Measurements from ENCODE around the gene GEMIN4. TPM values are rescaled to one million over a fixed set of nuclear protein-coding genes. Genes with fewer than 3 reads are reported as not detected.
"Not testable (repeated sequence)": the region's sequence is repeated elsewhere in the genome, so short reads cannot be mapped to it uniquely, and the experiment has no call there.

Gene GEMIN4
- polyA plus RNA-seq, 3 donors: 21.1 to 24.7 (median 21.7) TPM

DNA sequence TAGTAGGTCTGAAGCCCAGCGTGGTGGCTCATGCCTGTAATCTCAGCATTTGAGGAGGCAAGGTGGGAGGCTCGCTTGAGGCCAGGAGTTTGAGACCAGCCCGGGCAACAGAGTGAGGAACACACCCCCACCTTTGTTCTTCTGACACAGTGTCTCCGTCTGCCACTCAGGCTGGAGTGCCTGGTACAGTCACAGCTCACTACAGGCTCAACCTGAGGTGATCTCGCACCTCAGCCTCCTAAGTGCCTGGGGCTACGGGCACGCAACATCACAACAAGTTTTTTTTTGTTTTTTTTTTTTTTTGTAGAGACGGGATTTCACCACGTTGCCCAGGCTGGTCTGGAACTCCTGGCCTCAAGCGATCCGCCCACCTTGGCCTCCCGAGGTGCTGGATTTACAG lies 26.3 kb downstream of the GEMIN4 start:
- no peak for DNase-seq (ENCODE audit: extremely low read depth in 1 of 11, low read depth in 9 of 11, low spot score in 4 of 11)

DNA sequence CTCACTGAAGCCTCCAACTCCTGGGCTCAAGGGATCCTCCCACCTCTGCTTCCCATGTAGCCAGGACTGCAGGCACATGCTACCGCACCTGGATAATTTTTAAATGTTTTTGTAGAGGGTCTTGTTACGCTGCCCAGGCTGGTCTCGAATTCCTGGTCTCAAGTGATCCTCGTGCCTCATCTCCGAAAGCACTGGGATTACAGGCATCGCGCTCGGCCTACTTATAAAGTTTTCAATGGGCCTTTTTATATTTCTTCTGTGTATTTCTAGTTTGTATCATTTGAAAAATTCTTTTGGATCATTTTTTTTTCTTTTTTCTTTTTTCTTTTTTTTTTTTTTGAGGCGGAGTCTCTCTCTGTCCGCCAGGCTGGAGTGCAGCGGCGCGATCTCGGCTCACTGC lies 27.0 kb downstream of the GEMIN4 start:
- DNase-seq (ENCODE audit: extremely low read depth in 1 of 11, low read depth in 9 of 11, low spot score in 4 of 11): no peak

DNA sequence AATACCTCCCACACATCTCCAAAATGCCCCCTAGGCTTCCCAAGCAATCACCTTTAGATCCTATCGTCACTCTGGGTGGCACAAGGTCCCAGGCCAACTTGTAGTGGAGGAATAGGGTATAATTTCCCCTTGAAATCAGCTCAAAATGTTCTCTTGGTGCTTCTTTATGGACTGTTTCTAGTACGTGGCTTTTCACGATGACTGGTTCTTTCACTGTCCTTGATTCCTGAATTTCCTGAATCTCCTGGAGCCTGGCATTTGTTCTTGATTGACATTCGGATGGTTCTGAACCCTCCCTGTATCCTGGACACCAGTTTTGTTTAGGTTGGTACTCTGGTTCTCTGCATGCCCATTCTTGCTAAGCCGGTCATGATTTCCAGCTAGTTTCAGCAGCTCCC lies 30.5 kb downstream of the GEMIN4 start:
- DNase-seq (ENCODE audit: extremely low read depth in 1 of 11, low read depth in 9 of 11, low spot score in 4 of 11): no peak

DNA sequence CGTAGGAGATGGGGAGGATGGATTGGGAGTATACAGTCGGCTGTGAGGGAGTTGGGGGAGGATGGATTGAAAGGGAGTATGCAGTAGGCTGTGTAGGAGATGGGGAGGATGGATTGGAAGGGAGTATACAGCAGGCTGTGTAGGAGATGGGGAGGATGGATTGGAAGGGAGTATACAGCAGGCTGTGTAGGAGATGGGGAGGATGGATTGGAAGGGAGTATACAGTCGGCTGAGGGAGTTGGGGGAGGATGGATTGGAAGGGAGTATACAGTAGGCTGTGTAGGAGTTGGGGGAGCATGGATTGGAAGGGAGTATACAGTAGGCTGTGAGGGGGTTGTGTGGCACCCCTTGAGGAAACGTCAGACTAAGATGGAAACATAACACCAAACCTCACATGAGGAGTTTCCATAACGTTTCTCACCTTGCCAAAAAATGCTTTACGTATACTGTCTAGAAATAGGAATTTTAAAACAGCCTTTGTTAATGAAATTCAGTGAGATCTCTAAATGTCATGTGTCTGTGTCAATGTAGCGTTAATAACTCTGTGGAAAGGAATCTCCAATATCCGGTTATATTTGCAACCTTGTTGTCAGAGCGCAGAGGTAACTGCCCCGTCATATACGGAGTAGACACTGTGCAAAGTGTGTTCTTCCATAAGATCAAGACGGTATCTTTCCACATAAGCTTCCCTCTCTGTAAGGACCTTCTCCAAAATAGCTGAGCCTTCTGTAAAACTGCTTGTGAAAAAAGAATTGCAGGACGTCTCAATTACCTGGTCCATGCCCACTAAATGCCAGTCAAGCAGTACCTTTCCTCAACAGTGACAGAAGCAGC lies 31.1 kb downstream of the GEMIN4 start:
- DNase-seq (ENCODE audit: extremely low read depth in 1 of 11, low read depth in 9 of 11, low spot score in 4 of 11): no peak

DNA sequence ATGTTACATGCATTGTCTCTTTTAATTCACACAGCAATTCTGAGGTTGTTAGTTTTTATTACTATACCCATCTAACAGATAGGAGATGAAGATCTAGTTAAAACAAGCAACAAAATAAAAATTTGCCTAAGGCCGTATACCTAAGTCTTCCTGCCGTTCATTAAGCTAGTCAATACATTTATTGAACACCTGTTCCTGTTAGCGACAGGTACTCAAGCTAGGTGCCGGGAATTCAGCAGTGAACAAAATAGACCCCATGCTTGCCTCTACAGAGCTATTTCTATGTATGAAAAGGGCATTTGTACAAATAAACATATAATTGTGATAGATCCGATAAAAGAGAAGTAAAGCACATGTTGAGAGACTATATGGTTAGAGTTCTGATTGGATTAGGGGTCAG lies 34.0 kb downstream of the GEMIN4 start:
- no peak for DNase-seq (ENCODE audit: extremely low read depth in 1 of 11, low read depth in 9 of 11, low spot score in 4 of 11)

DNA sequence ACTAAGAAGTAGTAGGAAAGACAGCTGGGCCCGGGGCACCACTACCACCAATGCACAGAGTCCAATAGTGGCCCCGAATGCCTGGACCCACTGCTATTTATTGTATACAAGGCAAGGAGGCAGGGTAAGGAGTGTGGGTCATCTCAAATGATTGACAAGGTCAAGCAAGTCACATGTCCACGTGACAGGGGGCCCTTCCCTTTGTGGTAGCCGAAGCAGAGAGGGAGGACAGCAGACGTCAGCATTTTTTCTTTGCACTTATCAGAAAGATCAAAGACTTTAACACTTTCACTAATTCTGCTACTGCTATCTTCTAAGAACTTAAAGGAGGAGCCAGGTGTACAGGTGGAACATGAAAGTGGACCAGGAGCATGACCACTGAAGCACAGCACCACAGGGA lies 43.9 kb downstream of the GEMIN4 start:
- no peak for DNase-seq (ENCODE audit: extremely low read depth in 1 of 11, low read depth in 9 of 11, low spot score in 4 of 11)

DNA sequence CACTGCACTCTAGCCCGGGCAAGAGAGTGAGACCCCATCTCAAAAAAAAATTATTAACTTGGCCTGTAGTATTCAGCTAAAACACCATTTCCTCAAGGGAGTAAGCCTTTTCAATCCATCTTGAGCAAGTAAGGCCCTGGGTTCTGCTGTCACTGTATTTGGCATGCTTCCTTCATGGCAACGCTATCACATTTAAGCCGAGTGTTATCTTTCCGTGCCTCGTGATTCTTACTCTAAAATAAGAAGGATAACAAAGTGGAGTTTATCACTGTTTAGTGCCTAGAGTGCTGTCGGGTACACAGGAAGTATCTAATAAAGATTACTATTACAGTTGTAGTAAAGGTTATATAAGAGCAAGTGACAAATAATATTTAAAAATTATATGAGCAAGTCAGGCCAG lies 46.2 kb downstream of the GEMIN4 start:
- no peak for DNase-seq (ENCODE audit: extremely low read depth in 1 of 11, low read depth in 9 of 11, low spot score in 4 of 11)

DNA sequence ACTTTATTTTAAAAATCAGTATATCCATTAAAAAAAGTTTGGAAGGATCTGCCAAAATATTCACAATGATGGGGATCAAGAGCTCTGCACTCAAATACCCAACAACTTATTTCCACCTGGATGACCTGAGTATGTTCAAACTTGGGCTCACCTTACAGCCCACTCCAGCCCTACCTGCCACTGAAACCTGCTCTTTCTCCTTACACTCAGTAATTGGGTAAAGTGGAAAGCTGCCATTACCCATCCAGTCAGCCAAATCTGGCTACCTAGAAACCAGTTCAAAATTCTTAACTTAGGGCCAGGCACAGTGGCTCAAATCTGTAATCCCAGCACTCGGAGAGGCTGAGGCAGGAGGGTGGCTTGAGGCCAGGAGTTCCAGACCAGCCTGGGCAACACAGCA lies 47.1 kb downstream of the GEMIN4 start:
- no peak for DNase-seq (ENCODE audit: extremely low read depth in 1 of 11, low read depth in 9 of 11, low spot score in 4 of 11)

DNA sequence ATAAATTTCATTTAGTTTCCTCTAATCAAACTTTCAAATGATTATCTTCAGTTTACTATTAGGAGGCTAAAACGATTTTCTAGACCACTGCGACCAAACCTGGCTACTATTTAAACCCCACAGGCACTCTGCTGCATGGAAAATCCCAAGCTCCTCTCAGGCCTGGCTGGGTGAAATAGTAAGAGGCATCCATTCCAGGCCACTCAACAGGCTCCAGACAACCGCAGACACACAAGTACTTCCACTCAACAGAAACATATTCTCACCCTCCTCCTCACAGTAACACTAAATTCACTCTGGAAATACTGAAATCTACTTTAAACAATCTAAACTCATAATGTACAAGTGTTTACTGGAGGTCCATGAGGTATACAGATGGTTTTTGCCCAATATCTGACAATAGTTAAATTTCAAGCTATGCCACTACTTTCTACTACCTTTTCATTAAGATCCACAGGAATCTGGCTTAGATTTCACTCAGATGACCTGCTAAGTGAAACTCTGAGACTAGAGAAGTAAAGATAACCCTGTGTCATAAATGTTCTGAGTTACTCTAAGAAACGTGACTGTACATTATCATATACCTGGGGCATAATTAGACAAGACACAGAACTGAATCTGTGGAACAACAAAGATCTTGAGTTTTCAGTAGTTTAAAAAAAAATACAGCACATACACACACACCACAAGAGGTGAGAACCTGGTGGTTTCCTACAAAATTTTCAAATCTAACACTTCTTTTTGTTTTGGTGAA lies 47.8 kb downstream of the GEMIN4 start:
- no peak for DNase-seq (ENCODE audit: extremely low read depth in 1 of 11, low read depth in 9 of 11, low spot score in 4 of 11)

DNA sequence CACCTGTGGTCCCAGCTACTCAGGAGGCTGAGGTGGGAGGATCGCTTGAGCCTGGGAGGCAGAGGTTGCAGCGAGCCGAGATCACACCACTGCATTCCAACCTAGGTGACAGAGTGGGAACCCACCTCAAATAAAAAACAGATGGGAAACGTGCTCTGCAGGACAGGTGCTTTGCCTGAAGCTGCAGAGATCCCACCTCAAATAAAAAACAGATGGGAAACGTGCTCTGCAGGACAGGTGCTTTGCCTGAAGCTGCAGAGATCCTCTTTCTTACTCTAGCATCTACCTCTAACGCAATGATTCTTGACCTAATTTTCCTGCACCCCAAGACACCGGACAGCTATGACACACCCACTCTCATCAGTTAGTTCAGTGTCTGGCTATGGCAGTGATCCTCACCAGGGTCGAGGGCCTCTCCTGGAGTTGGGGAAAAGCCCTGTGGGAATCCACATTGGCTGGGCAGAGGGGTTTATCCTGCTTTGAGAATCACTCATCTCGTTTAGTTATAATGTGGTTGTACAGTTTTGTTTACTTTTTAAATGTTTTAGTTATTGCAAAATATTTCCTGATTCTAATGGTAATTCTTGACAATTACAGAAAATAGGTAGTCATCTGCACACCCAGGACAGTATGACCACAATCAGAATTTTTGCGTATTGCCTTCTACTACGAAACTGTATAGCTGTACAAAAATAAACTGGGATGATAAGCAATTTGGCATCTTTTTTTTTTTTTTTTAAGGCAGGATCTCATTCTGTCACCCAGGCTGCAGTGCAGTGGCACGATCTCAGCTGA lies 48.8 kb downstream of the GEMIN4 start:
- DNase-seq (ENCODE audit: extremely low read depth in 1 of 11, low read depth in 9 of 11, low spot score in 4 of 11): no peak

DNA sequence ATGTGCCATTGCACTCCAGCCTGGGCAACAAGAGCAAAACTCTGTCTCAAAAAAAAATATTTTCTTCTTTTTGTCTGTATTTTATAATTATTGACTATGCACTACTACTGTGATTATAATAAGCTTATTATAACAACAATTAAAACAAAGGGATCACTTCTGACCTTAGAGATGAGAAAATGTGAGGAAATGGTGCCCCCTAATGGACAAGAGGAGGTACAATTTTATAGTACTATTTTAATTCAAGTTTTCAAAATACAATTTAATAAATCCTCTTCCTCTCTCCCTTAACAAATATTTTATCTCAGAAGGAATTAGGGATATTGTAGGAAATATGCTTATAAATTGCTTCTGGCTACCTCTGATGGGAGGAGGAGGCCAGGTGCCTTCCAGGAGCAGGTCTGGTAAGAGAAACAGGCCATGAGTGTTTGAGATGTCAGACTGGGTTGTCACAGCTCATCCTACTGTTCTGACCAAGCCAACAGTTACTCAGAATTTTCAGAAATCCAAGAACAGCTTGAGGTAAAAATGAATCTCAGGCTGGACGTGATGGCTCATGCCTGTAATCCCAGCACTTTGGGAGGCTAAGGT lies 51.5 kb downstream of the GEMIN4 start:
- DNase-seq (ENCODE audit: extremely low read depth in 1 of 11, low read depth in 9 of 11, low spot score in 4 of 11): no peak

DNA sequence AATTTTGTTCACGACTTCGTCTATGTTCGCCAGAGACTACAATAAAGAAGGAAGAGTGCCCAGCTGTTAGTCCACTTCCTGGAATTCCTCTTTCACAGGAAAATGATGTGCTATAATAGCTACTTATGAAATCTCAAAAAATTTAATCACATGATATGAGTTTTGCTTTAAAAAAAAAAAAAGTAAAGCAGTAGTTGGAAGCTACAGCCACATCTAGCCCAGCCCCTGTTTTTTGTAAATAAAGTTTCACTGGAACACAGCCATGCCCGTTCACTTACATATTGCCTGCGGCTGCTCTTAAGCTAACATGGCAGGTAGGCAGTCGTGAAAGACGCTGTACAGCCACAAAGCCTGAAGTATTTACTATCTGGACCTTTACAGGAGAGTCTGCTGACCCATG lies 52.7 kb downstream of the GEMIN4 start:
- DNase-seq (ENCODE audit: extremely low read depth in 1 of 11, low read depth in 9 of 11, low spot score in 4 of 11): no peak

DNA sequence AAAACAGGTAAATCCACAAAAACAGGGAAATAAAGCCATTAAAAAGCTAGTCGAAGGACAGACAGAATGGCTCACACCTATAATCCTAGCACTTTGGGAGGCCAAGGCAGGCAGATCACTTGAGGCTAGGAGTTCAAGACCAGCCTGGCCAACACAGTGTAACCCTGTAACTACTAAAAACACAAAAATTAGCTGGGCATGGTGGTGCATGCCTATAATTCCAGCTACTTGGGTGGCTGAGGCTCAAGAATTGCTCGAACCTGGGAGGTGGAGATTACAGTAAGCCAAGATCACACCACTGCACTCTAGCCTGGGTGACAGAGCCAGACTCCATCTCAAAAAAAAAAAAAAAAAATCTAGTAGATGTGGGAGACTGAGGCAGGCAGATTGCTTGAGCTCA lies 54.0 kb downstream of the GEMIN4 start:
- not testable (repeated sequence) for DNase-seq (ENCODE audit: extremely low read depth in 1 of 11, low read depth in 9 of 11, low spot score in 4 of 11)

DNA sequence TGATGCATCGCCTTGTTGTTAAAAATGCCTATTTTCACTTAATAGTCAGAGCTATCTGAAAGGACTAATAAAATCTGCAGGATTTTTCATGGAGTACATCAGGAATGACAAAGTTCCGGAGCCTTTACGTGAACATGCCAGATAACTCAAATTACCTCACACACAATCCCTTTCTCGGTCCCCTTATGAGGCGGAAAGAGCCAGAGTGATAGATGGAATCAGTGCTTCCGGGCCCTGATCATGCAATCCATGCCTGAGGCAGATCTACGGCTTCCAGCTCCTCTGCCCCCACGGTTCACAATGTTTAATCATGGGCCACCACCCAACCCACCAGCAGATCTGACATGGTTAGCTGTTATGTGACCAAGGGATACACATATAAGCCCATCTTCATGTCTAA lies 54.4 kb downstream of the GEMIN4 start:
- DNase-seq (ENCODE audit: extremely low read depth in 1 of 11, low read depth in 9 of 11, low spot score in 4 of 11): no peak

DNA sequence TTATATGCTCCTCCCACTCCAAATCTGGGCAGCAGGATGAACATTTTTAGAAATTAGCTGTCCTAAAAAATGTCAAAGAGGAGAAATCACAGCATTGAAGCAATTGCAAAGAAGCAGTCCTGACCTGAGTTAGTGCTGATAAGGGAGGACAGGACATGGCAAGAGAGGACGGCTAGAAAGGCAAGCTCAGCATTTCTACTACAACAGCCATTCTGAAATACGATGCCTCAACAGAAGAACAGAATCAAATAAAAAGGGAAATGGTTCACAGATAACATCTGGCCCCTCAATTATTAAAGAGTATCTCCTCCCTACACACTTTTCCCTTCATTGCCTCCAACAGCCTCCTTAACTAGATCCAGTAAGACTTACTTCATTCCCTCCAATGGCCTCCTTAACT lies 55.7 kb downstream of the GEMIN4 start:
- no peak for DNase-seq (ENCODE audit: extremely low read depth in 1 of 11, low read depth in 9 of 11, low spot score in 4 of 11)

Other genes starting within 250 kb of the GEMIN4 start
- 10 to 100 TPM; 30.4 to 34.6 (median 31.1) TPM for gene VPS53, start 37.4 kb downstream of the GEMIN4 start, polyA plus RNA-seq (ENCODE audit: insufficient read length in 3 of 3)
- gene TLCD3A, start 19.7 kb downstream of the GEMIN4 start, polyA plus RNA-seq (ENCODE audit: insufficient read length in 3 of 3): 10 to 100 TPM; 28.0 to 31.9 (median 31.0) TPM
- 100 to 1,000 TPM; 113 to 126 (median 123) TPM for gene GLOD4, start 30.0 kb upstream of the GEMIN4 start, polyA plus RNA-seq (ENCODE audit: insufficient read length in 3 of 3)
- 10 to 100 TPM; 20.0 to 20.7 (median 20.1) TPM for gene MRM3, start 30.1 kb upstream of the GEMIN4 start, polyA plus RNA-seq (ENCODE audit: insufficient read length in 3 of 3)
- 10 to 100 TPM; 29.9 to 38.5 (median 33.1) TPM for gene NXN, start 227.5 kb upstream of the GEMIN4 start, polyA plus RNA-seq (ENCODE audit: insufficient read length in 3 of 3)
- gene TIMM22, start 244.9 kb upstream of the GEMIN4 start, polyA plus RNA-seq (ENCODE audit: insufficient read length in 3 of 3): 10 to 100 TPM; 13.5 to 16.0 (median 14.8) TPM

Measured in renal cortex interstitium (tissue), 11 donors.